Mononuclear cell (primary cell): ENCODE results near the gene TTC3. TPM values are rescaled to one million over a fixed set of nuclear protein-coding genes. Genes with fewer than 3 reads are reported as not detected.
"Not testable (repeated sequence)": the region's sequence is repeated elsewhere in the genome, so short reads cannot be mapped to it uniquely, and the experiment has no call there.

Source experiments
- H3K27me3 ChIP-seq: 2 replicates; pipeline ENCODE4 v1.6.0; 2011; ENCODE audit warnings: low read length, control low read depth; ENCODE audit not compliant: insufficient read depth
- H3K4me1 ChIP-seq: 2 replicates; pipeline ENCODE4 v1.5.1; 2011; ENCODE audit warnings: mild to moderate bottlenecking, low read length, control low read depth; ENCODE audit not compliant: insufficient read depth
- H3K4me3 ChIP-seq: 2 replicates; pipeline ENCODE4 v1.5.1; 2011; ENCODE audit warnings: mild to moderate bottlenecking, low read length, moderate library complexity
- H3K9me3 ChIP-seq: 2 replicates; pipeline ENCODE4 v1.5.1; 2011; ENCODE audit warnings: low read depth, mild to moderate bottlenecking, control low read depth, low read length
- total RNA-seq: library from RNA; depleted of rRNA; stranded (reverse); fragments of >200 nt; gene quantifications from one replicate; pipeline ENCODE4 v1.2.3, GENCODE V29; 2012

Gene TTC3
- total RNA-seq, 1 donor, result 165 TPM

- Histone ChIP-seq H3K27me3 (no peaks in the 10 kb centered on the region), H3K4me3 (peak overlapping the region; percentile 68), H3K4me1 (peaks cover 44% of the 10 kb centered on the region), H3K9me3 (no peaks in the 10 kb centered on the region)
Measured at GRCh38 chr21:37220981-37221664, 148.1 kb downstream of the TTC3 start.

GRCh38 chr21:37222248-37222647 is 149.2 kb downstream of the TTC3 start:
- H3K9me3 ChIP-seq, H3K27me3 ChIP-seq, H3K4me3 ChIP-seq: not testable (repeated sequence)
- H3K4me1 ChIP-seq, result peaks cover 49% of the 10 kb centered on the region

- H3K9me3 ChIP-seq, result no peaks in the 10 kb centered on the region
- peaks cover 49% of the 10 kb centered on the region for H3K4me1 ChIP-seq
- H3K4me3 ChIP-seq, result no peak overlapping the region
- H3K27me3 ChIP-seq, result no peaks in the 10 kb centered on the region
Measured at GRCh38 chr21:37223804-37224345, 150.8 kb downstream of the TTC3 start.

- Histone ChIP-seq H3K9me3 (no peaks in the 10 kb centered on the region), H3K4me1 (peaks cover 42% of the 10 kb centered on the region), H3K4me3 (no peak overlapping the region), H3K27me3 (no peaks in the 10 kb centered on the region)
Measured at GRCh38 chr21:37224861-37225839, 152.1 kb downstream of the TTC3 start.

- no peaks in the 10 kb centered on the region for H3K27me3 ChIP-seq
- no peaks in the 10 kb centered on the region for H3K9me3 ChIP-seq
- H3K4me1 ChIP-seq, result peaks cover 35% of the 10 kb centered on the region
- H3K4me3 ChIP-seq, result no peak overlapping the region
Measured at GRCh38 chr21:37226041-37226920, 153.2 kb downstream of the TTC3 start.

DNA sequence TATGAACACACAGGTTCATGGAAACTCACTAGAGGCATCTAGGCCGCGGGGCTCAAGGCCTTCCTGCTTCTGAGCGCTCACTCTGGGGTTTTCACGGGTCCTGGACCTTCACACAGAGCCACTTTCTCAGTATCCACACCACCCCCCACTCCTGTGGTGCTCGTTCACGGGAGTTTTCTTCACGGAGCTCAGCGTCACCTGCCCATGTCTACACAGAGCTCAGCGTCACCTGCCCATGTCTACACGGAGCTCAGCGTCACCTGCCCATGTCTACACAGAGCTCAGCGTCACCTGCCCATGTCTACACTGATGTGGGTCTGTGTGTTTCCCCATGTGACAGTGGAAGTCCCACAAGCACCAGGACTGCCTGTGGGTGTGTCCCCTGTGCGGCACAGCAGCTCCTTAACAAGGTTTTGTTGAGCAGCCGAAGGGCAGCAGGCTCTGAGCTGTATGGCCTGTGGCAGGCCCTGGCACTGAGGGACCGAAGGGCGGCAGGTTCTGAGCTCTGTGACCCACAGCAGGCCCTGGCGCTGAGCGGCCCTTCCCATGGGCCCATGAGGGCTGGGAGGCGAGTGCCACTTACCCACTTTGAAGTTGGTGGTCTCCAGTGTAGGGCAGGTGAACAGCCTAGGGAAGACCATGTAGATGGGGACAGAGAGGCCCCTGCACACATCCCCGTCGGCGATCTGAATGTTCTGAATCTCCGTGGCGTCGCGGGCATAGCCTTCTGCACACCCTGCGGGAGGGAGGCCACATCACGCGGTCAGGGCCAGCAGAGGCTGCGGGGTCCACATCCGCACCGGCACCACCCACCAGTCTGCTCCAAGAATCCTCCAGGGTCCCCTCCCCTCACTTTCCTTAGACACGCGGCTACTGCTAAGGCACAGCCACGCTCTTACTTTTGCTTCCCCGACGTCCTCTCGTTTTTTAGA is 154.3 kb downstream of the TTC3 start:
- Histone ChIP-seq H3K9me3 (no peaks in the 10 kb centered on the region), H3K4me3 (no peak overlapping the region), H3K4me1 (peaks cover 31% of the 10 kb centered on the region), H3K27me3 (no peaks in the 10 kb centered on the region)

DNA sequence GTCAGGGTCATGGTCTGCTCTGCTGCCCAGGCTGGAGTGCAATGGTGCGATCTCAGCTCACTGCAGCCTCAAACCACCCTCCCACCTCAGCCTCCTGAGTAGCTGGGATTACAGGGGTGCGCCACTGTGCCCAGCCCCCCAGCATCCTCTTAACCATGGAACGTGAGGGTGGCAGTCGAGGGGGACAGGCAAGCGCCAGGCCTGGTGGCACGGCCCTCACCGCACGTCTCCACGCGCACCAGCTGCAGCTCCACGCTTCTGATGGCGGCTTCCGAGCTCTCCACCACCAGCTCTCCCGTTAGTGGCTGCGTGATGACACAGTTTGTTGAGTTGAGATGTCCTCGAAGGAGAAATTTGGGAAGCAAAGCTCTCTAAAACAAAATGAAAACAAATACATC is 154.9 kb downstream of the TTC3 start:
- no peak overlapping the region for H3K4me3 ChIP-seq
- no peaks in the 10 kb centered on the region for H3K9me3 ChIP-seq
- H3K4me1 ChIP-seq, result peaks cover 31% of the 10 kb centered on the region
- no peaks in the 10 kb centered on the region for H3K27me3 ChIP-seq

DNA sequence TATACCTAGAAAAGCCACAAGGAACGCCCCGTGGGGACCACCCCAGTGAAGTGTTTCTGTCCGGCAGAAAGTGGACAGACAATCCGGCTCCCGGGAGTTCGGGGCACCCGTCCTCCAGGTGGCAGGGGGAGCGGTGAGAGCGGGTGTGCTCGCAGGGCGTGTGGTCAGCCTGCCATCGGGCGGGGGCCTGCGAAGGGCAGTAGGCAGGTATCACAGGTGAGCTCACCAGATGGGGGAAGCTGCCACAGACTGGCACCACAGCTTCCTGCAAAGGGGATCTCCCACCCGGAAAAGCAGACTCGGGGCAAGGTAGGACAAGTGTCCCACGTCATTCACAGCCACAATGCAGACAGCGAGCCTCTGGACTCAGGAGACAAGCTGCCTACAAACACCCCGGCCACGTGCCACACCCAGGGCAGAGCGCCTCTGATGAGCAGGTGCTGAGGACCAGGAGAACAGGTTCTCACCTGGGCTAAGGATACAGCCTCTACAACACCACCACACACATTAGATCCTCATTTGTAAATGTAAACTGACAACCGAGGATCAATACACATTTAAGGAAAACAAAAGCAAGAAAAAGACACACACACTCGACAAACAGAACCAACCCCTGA is 157.7 kb downstream of the TTC3 start:
- Histone ChIP-seq H3K9me3 (no peaks in the 10 kb centered on the region), H3K4me3 (no peak overlapping the region), H3K4me1 (peaks cover 9% of the 10 kb centered on the region), H3K27me3 (no peaks in the 10 kb centered on the region)

DNA sequence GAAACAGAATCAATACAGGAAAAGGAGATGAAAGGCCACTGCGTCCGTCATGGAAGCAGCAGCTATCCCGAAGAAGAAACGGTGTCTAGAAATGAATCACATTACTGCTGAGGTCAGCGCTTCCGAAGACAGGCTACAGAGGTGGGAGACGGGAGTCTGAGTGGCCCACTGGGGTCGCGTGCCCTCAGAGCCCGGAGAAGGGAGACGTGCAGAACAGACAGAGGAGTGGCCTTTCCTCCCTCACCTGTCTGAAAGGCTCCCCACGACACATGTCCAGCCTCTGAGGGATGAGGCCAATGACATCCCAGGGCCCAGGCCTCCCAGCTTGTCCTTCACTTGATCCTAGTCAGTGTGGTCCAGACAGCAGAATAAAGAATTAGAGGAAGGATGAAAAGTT is 158.2 kb downstream of the TTC3 start:
- Histone ChIP-seq H3K27me3 (no peaks in the 10 kb centered on the region), H3K4me3 (no peak overlapping the region), H3K4me1 (peaks cover 4% of the 10 kb centered on the region), H3K9me3 (no peaks in the 10 kb centered on the region)

- Histone ChIP-seq H3K27me3 (no peaks in the 10 kb centered on the region), H3K4me1 (no peaks in the 10 kb centered on the region), H3K4me3 (no peak overlapping the region), H3K9me3 (no peaks in the 10 kb centered on the region)
Measured at GRCh38 chr21:37231671-37232070, 158.6 kb downstream of the TTC3 start.

GRCh38 chr21:37232274-37233018 is 159.4 kb downstream of the TTC3 start:
- H3K27me3 ChIP-seq, result no peaks in the 10 kb centered on the region
- no peaks in the 10 kb centered on the region for H3K4me1 ChIP-seq
- no peaks in the 10 kb centered on the region for H3K9me3 ChIP-seq
- H3K4me3 ChIP-seq, result no peak overlapping the region

- H3K27me3 ChIP-seq, result no peaks in the 10 kb centered on the region
- H3K4me1 ChIP-seq, result no peaks in the 10 kb centered on the region
- H3K4me3 ChIP-seq, result no peak overlapping the region
- H3K9me3 ChIP-seq, result no peaks in the 10 kb centered on the region
Measured at GRCh38 chr21:37233551-37234146, 160.6 kb downstream of the TTC3 start.

GRCh38 chr21:37237346-37237745 is 164.3 kb downstream of the TTC3 start:
- H3K27me3 ChIP-seq, result no peaks in the 10 kb centered on the region
- H3K4me1 ChIP-seq, result no peaks in the 10 kb centered on the region
- H3K4me3 ChIP-seq, result no peak overlapping the region
- H3K9me3 ChIP-seq, result no peaks in the 10 kb centered on the region
